RWPE2 (cell line): Measurements from ENCODE around the gene TMPRSS11F.

Experiments
- ATAC-seq: fragments of 200-7000 bp; cut with Tn5 transposase; 3 replicates; pipeline ENCODE4 v1.9.1; 2021; ENCODE audit warnings: low read depth
- DNase-seq: peaks from one replicate; pipeline ENCODE4 v3.0.0-alpha.2; 2020; ENCODE audit warnings: low spot score
- H3K27ac ChIP-seq: fragments of 450-650 bp; 2 replicates; pipeline ENCODE4 v1.5.1; 2017; ENCODE audit warnings: mild to moderate bottlenecking; ENCODE audit not compliant: poor library complexity, severe bottlenecking
- H3K27me3 ChIP-seq: fragments of 250-450 bp; sonication (Bioruptor Pico); 2 replicates; pipeline ENCODE4 v1.5.1; 2021; ENCODE audit warnings: mild to moderate bottlenecking, moderate library complexity; ENCODE audit not compliant: insufficient read depth, poor library complexity, severe bottlenecking
- H3K36me3 ChIP-seq: fragments of 250-450 bp; sonication (Bioruptor Pico); 2 replicates; pipeline ENCODE4 v1.5.1; 2020; ENCODE audit warnings: low read depth, mild to moderate bottlenecking, moderate library complexity
- H3K4me1 ChIP-seq: fragments of 250-450 bp; sonication (Bioruptor Pico); 2 replicates; pipeline ENCODE4 v1.5.1; 2021; ENCODE audit warnings: mild to moderate bottlenecking, moderate library complexity; ENCODE audit not compliant: insufficient read depth, poor library complexity, severe bottlenecking
- H3K4me3 ChIP-seq: fragments of 250-450 bp; sonication (Bioruptor Pico); 2 replicates; pipeline ENCODE4 v1.5.1; 2021; ENCODE audit warnings: mild to moderate bottlenecking, moderate library complexity; ENCODE audit not compliant: severe bottlenecking
- H3K9me3 ChIP-seq: fragments of 250-450 bp; sonication (Bioruptor Pico); 2 replicates; pipeline ENCODE4 v1.5.1; 2021; ENCODE audit warnings: mild to moderate bottlenecking, moderate library complexity; ENCODE audit not compliant: severe bottlenecking
- TF ChIP-seq, protein P1 (sequence below): fragments of 450-650 bp; IDR thresholded peaks from one replicate; pipeline ENCODE4 v1.5.1; 2017; ENCODE audit warnings: mild to moderate bottlenecking, moderate library complexity; ENCODE audit not compliant: poor library complexity, severe bottlenecking

TMPRSS11F gene

DNA sequence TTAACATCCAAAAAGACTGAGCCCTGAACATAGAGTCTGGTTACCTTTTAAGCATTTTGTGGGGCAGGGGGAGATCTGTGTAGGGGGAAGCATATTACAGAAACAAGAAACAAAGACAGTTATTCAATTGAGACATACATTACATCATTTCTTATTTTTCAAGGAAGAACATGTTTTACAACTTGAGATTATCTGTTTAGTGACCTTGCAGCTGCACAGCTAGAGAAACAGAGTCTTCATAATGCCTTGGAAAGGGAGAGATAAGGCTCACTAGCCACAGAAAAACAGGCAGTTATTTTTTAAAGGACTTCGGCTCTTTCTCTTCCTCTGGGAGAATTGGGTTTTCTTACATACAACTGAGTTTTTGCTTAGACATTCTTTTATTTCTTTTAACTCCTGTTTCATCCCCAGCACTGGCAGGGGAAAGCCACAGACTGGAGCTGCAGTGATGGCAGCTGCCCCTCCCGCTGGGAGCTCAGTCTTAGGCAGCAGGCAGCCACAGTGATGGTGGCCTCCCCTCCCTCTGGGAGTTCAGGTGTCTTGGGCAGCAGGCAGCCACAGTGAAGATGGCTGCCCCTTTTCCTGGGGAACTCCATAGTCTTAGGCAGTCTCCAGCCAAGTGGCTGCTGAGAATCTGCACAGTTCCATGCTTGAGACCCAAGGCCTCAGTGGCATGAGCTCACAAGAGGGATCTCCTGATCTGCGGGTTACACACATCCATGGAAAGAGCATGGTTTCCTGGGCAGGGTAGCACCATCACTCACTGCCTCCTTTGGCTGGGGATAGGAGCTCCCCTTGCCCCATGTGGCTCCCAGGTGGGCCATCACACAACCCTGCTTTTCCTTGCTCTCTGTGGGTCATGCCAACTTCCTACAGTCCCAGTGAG lies 19.4 kb upstream of the TMPRSS11F start:
- H3K27ac ChIP-seq = no peak overlapping the region
- TF ChIP-seq, protein P1, sequence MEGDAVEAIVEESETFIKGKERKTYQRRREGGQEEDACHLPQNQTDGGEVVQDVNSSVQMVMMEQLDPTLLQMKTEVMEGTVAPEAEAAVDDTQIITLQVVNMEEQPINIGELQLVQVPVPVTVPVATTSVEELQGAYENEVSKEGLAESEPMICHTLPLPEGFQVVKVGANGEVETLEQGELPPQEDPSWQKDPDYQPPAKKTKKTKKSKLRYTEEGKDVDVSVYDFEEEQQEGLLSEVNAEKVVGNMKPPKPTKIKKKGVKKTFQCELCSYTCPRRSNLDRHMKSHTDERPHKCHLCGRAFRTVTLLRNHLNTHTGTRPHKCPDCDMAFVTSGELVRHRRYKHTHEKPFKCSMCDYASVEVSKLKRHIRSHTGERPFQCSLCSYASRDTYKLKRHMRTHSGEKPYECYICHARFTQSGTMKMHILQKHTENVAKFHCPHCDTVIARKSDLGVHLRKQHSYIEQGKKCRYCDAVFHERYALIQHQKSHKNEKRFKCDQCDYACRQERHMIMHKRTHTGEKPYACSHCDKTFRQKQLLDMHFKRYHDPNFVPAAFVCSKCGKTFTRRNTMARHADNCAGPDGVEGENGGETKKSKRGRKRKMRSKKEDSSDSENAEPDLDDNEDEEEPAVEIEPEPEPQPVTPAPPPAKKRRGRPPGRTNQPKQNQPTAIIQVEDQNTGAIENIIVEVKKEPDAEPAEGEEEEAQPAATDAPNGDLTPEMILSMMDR = no peak
- ATAC-seq (no peak), DNase-seq (no peak)
- no peaks in the 10 kb centered on the region for H3K9me3 ChIP-seq
- H3K36me3 ChIP-seq = no peaks in the 10 kb centered on the region
- H3K27me3 ChIP-seq = no peaks in the 10 kb centered on the region
- no peak overlapping the region for H3K4me3 ChIP-seq
- H3K4me1 ChIP-seq = peaks cover 6% of the 10 kb centered on the region

DNA sequence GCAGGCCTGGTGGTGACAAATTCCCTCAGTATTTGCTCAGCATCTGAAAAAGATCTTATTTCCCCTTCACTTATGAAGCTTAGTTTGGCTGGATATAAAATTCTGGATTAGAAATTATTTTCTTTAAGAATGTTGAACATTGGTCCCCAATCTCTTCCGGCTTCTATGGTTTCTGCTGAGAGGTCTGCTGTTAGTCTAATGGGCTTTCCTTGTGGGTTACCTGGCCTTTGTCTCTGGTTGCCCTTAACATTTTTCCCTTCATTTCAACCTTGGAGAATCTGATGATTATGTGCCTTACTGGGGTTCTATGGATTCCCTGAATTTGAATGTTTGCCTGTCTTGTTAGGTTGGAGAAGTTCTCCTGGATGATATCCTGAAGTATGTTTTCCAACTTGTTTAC lies 17.4 kb upstream of the TMPRSS11F start:
- Histone ChIP-seq H3K4me3 (no peak overlapping the region), H3K4me1 (peaks cover 4% of the 10 kb centered on the region), H3K27me3 (no peaks in the 10 kb centered on the region), H3K27ac (no peak overlapping the region), H3K36me3 (no peaks in the 10 kb centered on the region), H3K9me3 (no peaks in the 10 kb centered on the region)
- TF ChIP-seq, protein P1 = no peak
- DNase-seq (no peak), ATAC-seq (no peak)

DNA sequence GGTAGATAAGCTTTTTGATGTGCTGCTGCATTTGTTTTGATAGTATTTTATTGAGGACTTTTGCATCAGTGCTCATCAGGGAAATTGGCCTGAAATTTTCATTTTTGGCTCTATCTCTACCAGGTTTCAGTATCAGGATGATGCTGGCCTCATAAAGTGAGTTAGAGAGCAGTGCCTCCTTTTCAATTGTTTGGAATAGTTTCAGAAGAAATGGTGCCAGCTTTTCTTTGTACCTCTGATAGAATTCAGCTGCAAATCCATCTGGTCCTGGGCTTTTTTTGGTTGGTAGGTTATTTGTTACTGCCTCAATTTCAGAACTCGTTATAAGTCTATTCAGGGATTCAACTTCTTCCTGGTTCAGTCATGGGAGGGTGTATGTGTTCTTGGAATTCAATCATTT lies 15.6 kb upstream of the TMPRSS11F start:
- DNase-seq (no peak), ATAC-seq (no peak)
- TF ChIP-seq, protein P1 = no peak
- Histone ChIP-seq H3K4me1 (no peaks in the 10 kb centered on the region), H3K36me3 (no peaks in the 10 kb centered on the region), H3K27ac (no peak overlapping the region), H3K27me3 (no peaks in the 10 kb centered on the region), H3K9me3 (no peaks in the 10 kb centered on the region), H3K4me3 (no peak overlapping the region)

DNA sequence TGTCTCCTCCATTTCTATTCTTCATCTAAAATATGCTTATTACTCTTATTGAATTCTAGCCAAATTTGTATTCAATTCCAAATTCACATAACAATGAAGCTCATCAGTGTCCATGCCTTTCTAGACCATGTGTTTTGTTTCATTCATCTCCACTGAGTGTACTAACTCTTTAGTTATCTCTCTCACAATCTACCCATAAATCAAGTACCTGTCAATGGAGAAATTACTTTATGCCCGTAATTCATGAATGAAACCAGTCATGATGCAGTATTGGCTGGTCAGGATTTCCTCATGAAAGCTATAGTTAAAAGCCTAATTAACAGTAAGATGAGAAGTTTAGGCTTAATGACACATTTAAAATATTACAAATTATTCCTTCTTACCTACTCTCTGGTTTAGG lies 12.2 kb upstream of the TMPRSS11F start:
- ATAC-seq (no peak), DNase-seq (no peak)
- no peaks in the 10 kb centered on the region for H3K9me3 ChIP-seq
- H3K27me3 ChIP-seq = no peaks in the 10 kb centered on the region
- no peaks in the 10 kb centered on the region for H3K4me1 ChIP-seq
- H3K27ac ChIP-seq = no peak overlapping the region
- no peaks in the 10 kb centered on the region for H3K36me3 ChIP-seq
- no peak overlapping the region for H3K4me3 ChIP-seq
- TF ChIP-seq, protein P1 = no peak

DNA sequence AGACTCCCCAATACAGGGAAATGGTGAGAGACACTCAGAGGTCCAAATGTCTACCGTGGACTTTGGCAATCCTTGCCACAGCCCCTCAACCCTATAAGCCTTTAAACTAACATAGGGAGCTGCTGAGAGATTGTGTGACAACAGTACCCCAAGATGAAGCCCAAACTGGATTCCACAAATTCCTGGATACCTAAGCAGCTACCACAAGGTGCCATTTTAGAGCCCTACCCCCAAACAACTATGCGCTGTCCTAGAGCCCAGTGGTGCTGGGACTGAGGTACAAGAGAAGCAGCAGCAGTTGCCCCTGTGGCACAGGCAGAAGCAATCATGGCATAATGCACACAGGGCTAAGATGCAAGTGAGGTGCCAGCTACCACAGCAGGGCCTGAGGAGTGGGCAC lies 2.7 kb upstream of the TMPRSS11F start:
- Histone ChIP-seq H3K27ac (no peak overlapping the region), H3K27me3 (no peaks in the 10 kb centered on the region), H3K36me3 (no peaks in the 10 kb centered on the region), H3K9me3 (no peaks in the 10 kb centered on the region), H3K4me1 (peaks cover 6% of the 10 kb centered on the region), H3K4me3 (no peak overlapping the region)
- no peak for ATAC-seq
- DNase-seq = no peak
- TF ChIP-seq, protein P1 = no peak
